ENCODE data around the gene LIPC.

LIPC gene

GRCh38 chr15:58434334-58434875 is 2.6 kb downstream of the LIPC start:
- in situ Hi-C loops (cut with MboI; ENCODE audit: low sequenced_read_pairs, unreplicated experiment), result no loop called here
- DNase-seq (ENCODE audit: low spot score), result no peak
- TF ChIP-seq CTCF (IDR thresholded peaks at IDR 0.05; ENCODE audit: borderline replicate concordance, control extremely low read depth, extremely low read depth, insufficient read depth, missing control alignments), result no peak

GRCh38 chr15:58436552-58436951 is 4.8 kb downstream of the LIPC start:
- TF ChIP-seq CTCF (IDR thresholded peaks at IDR 0.05; ENCODE audit: borderline replicate concordance, control extremely low read depth, extremely low read depth, insufficient read depth, missing control alignments), result no peak
- no peak for DNase-seq (ENCODE audit: low spot score)
- in situ Hi-C loops (cut with MboI; ENCODE audit: low sequenced_read_pairs, unreplicated experiment), result no loop called here

- TF ChIP-seq CTCF (IDR thresholded peaks at IDR 0.05; ENCODE audit: borderline replicate concordance, control extremely low read depth, extremely low read depth, insufficient read depth, missing control alignments), result no peak
- in situ Hi-C loops (cut with MboI; ENCODE audit: low sequenced_read_pairs, unreplicated experiment), result no loop called here
- no peak for DNase-seq (ENCODE audit: low spot score)
Observed at GRCh38 chr15:58437531-58438105, 5.8 kb downstream of the LIPC start.

- in situ Hi-C loops (cut with MboI; ENCODE audit: low sequenced_read_pairs, unreplicated experiment), result no loop called here
- TF ChIP-seq CTCF (IDR thresholded peaks at IDR 0.05; ENCODE audit: borderline replicate concordance, control extremely low read depth, extremely low read depth, insufficient read depth, missing control alignments), result no peak
- DNase-seq (ENCODE audit: low spot score), result no peak
Observed at GRCh38 chr15:58438111-58438510, 6.3 kb downstream of the LIPC start.

GRCh38 chr15:58438956-58439355 is 7.2 kb downstream of the LIPC start:
- peak; percentile 22 for TF ChIP-seq CTCF (IDR thresholded peaks at IDR 0.05; ENCODE audit: borderline replicate concordance, control extremely low read depth, extremely low read depth, insufficient read depth, missing control alignments)
- peak; percentile 61 for DNase-seq (ENCODE audit: low spot score)
- in situ Hi-C loops (cut with MboI; ENCODE audit: low sequenced_read_pairs, unreplicated experiment), result no loop called here

GRCh38 chr15:58440158-58440910 is 8.5 kb downstream of the LIPC start:
- in situ Hi-C loops (cut with MboI; ENCODE audit: low sequenced_read_pairs, unreplicated experiment), result no loop called here
- no peak for TF ChIP-seq CTCF (IDR thresholded peaks at IDR 0.05; ENCODE audit: borderline replicate concordance, control extremely low read depth, extremely low read depth, insufficient read depth, missing control alignments)
- DNase-seq (ENCODE audit: low spot score), result no peak

Data from GM13976 (cell line).